ENCODE data around the gene ZNF211. TPM values are rescaled to one million over a fixed set of nuclear protein-coding genes. Genes with fewer than 3 reads are reported as not detected.

Gene ZNF211
- total and polyA plus RNA-seq, 9 of the 15 experiments (the other 6 are each of a cell fraction or from before 2014, with no cell fraction given): 1.3 to 11.6 (median 4.5) TPM

GRCh38 chr19:57599761-57600383, 33.1 kb upstream of the ZNF211 start, which contains the start of gene ZNF530 (continued):
- TF ChIP-seq, protein P1, sequence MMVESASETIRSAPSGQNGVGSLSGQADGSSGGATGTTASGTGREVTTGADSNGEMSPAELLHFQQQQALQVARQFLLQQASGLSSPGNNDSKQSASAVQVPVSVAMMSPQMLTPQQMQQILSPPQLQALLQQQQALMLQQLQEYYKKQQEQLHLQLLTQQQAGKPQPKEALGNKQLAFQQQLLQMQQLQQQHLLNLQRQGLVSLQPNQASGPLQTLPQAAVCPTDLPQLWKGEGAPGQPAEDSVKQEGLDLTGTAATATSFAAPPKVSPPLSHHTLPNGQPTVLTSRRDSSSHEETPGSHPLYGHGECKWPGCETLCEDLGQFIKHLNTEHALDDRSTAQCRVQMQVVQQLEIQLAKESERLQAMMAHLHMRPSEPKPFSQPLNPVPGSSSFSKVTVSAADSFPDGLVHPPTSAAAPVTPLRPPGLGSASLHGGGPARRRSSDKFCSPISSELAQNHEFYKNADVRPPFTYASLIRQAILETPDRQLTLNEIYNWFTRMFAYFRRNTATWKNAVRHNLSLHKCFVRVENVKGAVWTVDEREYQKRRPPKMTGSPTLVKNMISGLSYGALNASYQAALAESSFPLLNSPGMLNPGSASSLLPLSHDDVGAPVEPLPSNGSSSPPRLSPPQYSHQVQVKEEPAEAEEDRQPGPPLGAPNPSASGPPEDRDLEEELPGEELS (CRISPR knock-in tag; IDR thresholded peaks at IDR 0.05; ENCODE audit: borderline replicate concordance): no peak
- TF ChIP-seq CCNT2 (IDR thresholded peaks at IDR 0.05; ENCODE audit: borderline replicate concordance, extremely low read depth, insufficient read length, low read depth, low read length) (no peak), UBTF (IDR thresholded peaks at IDR 0.05; ENCODE audit: borderline replicate concordance in 1 of 2, low read depth in 2 of 2, low read length in 2 of 2) (no peak), SP1 (CRISPR knock-in tag; IDR thresholded peaks at IDR 0.05) (peak; percentile 52; the same call in 1 of the 2 replicates), GABPA (tag; conservative IDR thresholded peaks at IDR 0.05; ENCODE audit: low read depth) (peak; percentile 96), ZNF75A (CRISPR knock-in tag; IDR thresholded peaks at IDR 0.05) (no peak), NR1H2 (CRISPR knock-in tag; IDR thresholded peaks at IDR 0.05) (no peak), POLR3G (IDR thresholded peaks at IDR 0.05; ENCODE audit: extremely low read depth, insufficient read length, insufficient replicate concordance) (no peak), AFF1 (IDR thresholded peaks at IDR 0.05; ENCODE audit: low read depth in 1 of 2, partially characterized antibody in 2 of 2) (peak in 1 of 2 experiments; percentile 88), FOSL1 (tag; conservative IDR thresholded peaks at IDR 0.05) (no peak), CEBPG (CRISPR knock-in tag; IDR thresholded peaks at IDR 0.05) (no peak), CEBPG (tag; conservative IDR thresholded peaks at IDR 0.05 in 1 of 2, IDR thresholded peaks at IDR 0.05 in 1 of 2) (no peak), ELK3 (CRISPR knock-in tag; IDR thresholded peaks at IDR 0.05) (no peak), CREM (IDR thresholded peaks at IDR 0.05; ENCODE audit: low read depth) (peak; percentile 69), CREB1 (IDR thresholded peaks at IDR 0.05) (no peak), CREB1 (CRISPR knock-in tag; IDR thresholded peaks at IDR 0.05) (0 out of 2 replicates have a peak, but pooled peaks have one; percentile 18), ELF1 (tag; IDR thresholded peaks at IDR 0.05) (peak; percentile 59)

Data from K562 (cell line).